Trophoblast cell (in vitro differentiated cells and primary cell): ENCODE measurements around the gene ULBP2.
A peak's percentile ranks its signal among the peaks of the same experiment; 100 is the strongest.

Experiments
- DNase-seq, 2 donors: peaks; one replicate each; pipeline ENCODE4 v3.0.0-alpha.2; 2016
- H2AFZ ChIP-seq: 2 replicates; pipeline ENCODE4 v1.6.1; 2013; ENCODE audit warnings: low read length, moderate library complexity, mild to moderate bottlenecking; ENCODE audit not compliant: insufficient read depth, poor library complexity
- H2AK5ac ChIP-seq: 2 replicates; pipeline ENCODE4 v1.6.1; 2013; ENCODE audit warnings: mild to moderate bottlenecking, low read length
- H2BK120ac ChIP-seq: 2 replicates; pipeline ENCODE4 v1.6.1; 2013; ENCODE audit warnings: low read length, mild to moderate bottlenecking, moderate library complexity; ENCODE audit not compliant: insufficient read depth, poor library complexity
- H2BK12ac ChIP-seq: 2 replicates; pipeline ENCODE4 v1.6.1; 2013; ENCODE audit warnings: mild to moderate bottlenecking, low read length, moderate library complexity
- H2BK5ac ChIP-seq: 2 replicates; pipeline ENCODE4 v1.6.1; 2013; ENCODE audit warnings: low read length, low read depth, moderate library complexity, mild to moderate bottlenecking; ENCODE audit not compliant: poor library complexity
- H3K14ac ChIP-seq: 2 replicates; pipeline ENCODE4 v1.6.1; 2013; ENCODE audit warnings: mild to moderate bottlenecking, low read length
- H3K18ac ChIP-seq: 2 replicates; pipeline ENCODE4 v1.6.1; 2013; ENCODE audit warnings: mild to moderate bottlenecking, low read length
- H3K23ac ChIP-seq: 2 replicates; pipeline ENCODE4 v1.6.1; 2013; ENCODE audit warnings: low read length
- H3K27ac ChIP-seq: 2 replicates; pipeline ENCODE4 v1.5.1; 2013; ENCODE audit warnings: low read depth, mild to moderate bottlenecking, inconsistent platforms, low read length, moderate library complexity
- H3K27me3 ChIP-seq: 2 replicates; pipeline ENCODE4 v1.6.1; 2013; ENCODE audit warnings: inconsistent platforms, mild to moderate bottlenecking, low read length, moderate library complexity; ENCODE audit not compliant: insufficient read depth
- H3K36me3 ChIP-seq, 2 experiments: 1 replicate in 1 of 2; 2 replicates in 1 of 2; pipeline ENCODE4 v1.6.1; 2013; ENCODE audit warnings: low read length in 2 of 2, mild to moderate bottlenecking in 2 of 2, moderate library complexity in 1 of 2; ENCODE audit not compliant: insufficient read depth in 2 of 2, control insufficient read depth in 1 of 2
- H3K4ac ChIP-seq: 2 replicates; pipeline ENCODE4 v1.6.1; 2013; ENCODE audit warnings: low read depth, mild to moderate bottlenecking, low read length, moderate library complexity
- H3K4me1 ChIP-seq, 2 experiments: 1 replicate in 1 of 2; 2 replicates in 1 of 2; pipeline ENCODE4 v1.6.1; 2013; ENCODE audit warnings: low read length in 2 of 2, mild to moderate bottlenecking in 2 of 2, moderate library complexity in 1 of 2; ENCODE audit not compliant: insufficient read depth in 2 of 2, control insufficient read depth in 1 of 2
- H3K4me2 ChIP-seq: 2 replicates; pipeline ENCODE4 v1.6.1; 2013; ENCODE audit warnings: inconsistent platforms, mild to moderate bottlenecking, low read length, moderate library complexity
- H3K4me3 ChIP-seq: 2 replicates; pipeline ENCODE4 v1.5.1; 2013; ENCODE audit warnings: mild to moderate bottlenecking, low read depth, low read length, inconsistent platforms
- H3K79me1 ChIP-seq: one replicate; pipeline ENCODE4 v1.6.1; 2013; ENCODE audit warnings: low read length
- H3K79me2 ChIP-seq: 2 replicates; pipeline ENCODE4 v1.6.1; 2013; ENCODE audit warnings: low read length, mild to moderate bottlenecking; ENCODE audit not compliant: control insufficient read depth, insufficient read depth, poor library complexity
- H3K9ac ChIP-seq: 2 replicates; pipeline ENCODE4 v1.6.1; 2013; ENCODE audit warnings: mild to moderate bottlenecking, low read length
- H3K9me3 ChIP-seq: 2 replicates; pipeline ENCODE4 v1.6.1; 2013; ENCODE audit warnings: low read depth, mild to moderate bottlenecking, control low read depth, inconsistent platforms, low read length; ENCODE audit not compliant: insufficient read depth
- H4K12ac ChIP-seq: 2 replicates; pipeline ENCODE4 v1.6.1; 2013; ENCODE audit warnings: low read depth, mild to moderate bottlenecking, low read length, moderate library complexity
- H4K8ac ChIP-seq: 2 replicates; pipeline ENCODE4 v1.6.1; 2013; ENCODE audit warnings: low read depth, mild to moderate bottlenecking, low read length, moderate library complexity
- H4K91ac ChIP-seq: one replicate; pipeline ENCODE4 v1.6.1; 2013; ENCODE audit warnings: low read depth, mild to moderate bottlenecking, low read length, moderate library complexity
- WGBS: extraction: QIAGEN DNeasy Blood & Tissue Kit; methylation state at CpG from one replicate; pipeline ENCODE4 v1.1.7; 2013; ENCODE audit warnings: missing lambda C conversion rate; ENCODE audit not compliant: insufficient read length, insufficient coverage; ENCODE audit errors: extremely low coverage; 5-methylcytosine and 5-hydroxymethylcytosine counted together

Gene ULBP2

GRCh38 chr6:149983145-149983544 lies 41.3 kb downstream of the ULBP2 start:
- Histone ChIP-seq H3K23ac (no peak overlapping the region), H3K4me1 (no peaks in the 10 kb centered on the region), H3K18ac (no peak overlapping the region), H3K27me3 (peaks cover 32% of the 10 kb centered on the region), H2AFZ (no peak overlapping the region), H4K91ac (no peak overlapping the region), H2BK12ac (no peak overlapping the region), H3K9ac (no peak overlapping the region), H2BK5ac (no peak overlapping the region), H4K12ac (no peak overlapping the region), H3K36me3 (peaks cover 0 to 2% of the 10 kb centered on the region in 2 experiments), H3K27ac (no peak overlapping the region), H3K79me1 (no peaks in the 10 kb centered on the region), H3K9me3 (peaks cover 5% of the 10 kb centered on the region), H3K4me2 (no peak overlapping the region), H4K8ac (no peak overlapping the region), H2BK120ac (no peak overlapping the region), H2AK5ac (no peak overlapping the region), H3K79me2 (no peaks in the 10 kb centered on the region), H3K14ac (no peak overlapping the region), H3K4me3 (no peak overlapping the region), H3K4ac (no peak overlapping the region)
- no CpG with 5 or more reads among the region's 9 CpGs for WGBS
- no peak for DNase-seq

GRCh38 chr6:149984773-149985172 lies 43.0 kb downstream of the ULBP2 start:
- no peak overlapping the region for H3K27ac ChIP-seq
- WGBS: no CpG with 5 or more reads among the region's 5 CpGs
- no peak overlapping the region for H3K14ac ChIP-seq
- H3K4me1 ChIP-seq: no peaks in the 10 kb centered on the region
- H2AFZ ChIP-seq: no peak overlapping the region
- H3K79me1 ChIP-seq: no peaks in the 10 kb centered on the region
- no peak overlapping the region for H3K4ac ChIP-seq
- H3K18ac ChIP-seq: no peak overlapping the region
- H3K4me3 ChIP-seq: no peak overlapping the region
- no peak overlapping the region for H2BK5ac ChIP-seq
- no peak overlapping the region for H4K8ac ChIP-seq
- no peak overlapping the region for H2AK5ac ChIP-seq
- H3K9ac ChIP-seq: peak overlapping the region; percentile 41
- H3K23ac ChIP-seq: no peak overlapping the region
- H4K12ac ChIP-seq: no peak overlapping the region
- peaks cover 45% of the 10 kb centered on the region for H3K27me3 ChIP-seq
- DNase-seq: no peak
- no peak overlapping the region for H3K4me2 ChIP-seq
- H2BK12ac ChIP-seq: no peak overlapping the region
- no peak overlapping the region for H4K91ac ChIP-seq
- H3K36me3 ChIP-seq: peaks cover 0 to 2% of the 10 kb centered on the region in 2 experiments
- H3K9me3 ChIP-seq: peaks cover 10% of the 10 kb centered on the region
- no peak overlapping the region for H2BK120ac ChIP-seq
- H3K79me2 ChIP-seq: no peaks in the 10 kb centered on the region

GRCh38 chr6:149985481-149985937 lies 43.7 kb downstream of the ULBP2 start:
- Histone ChIP-seq H3K79me1 (no peaks in the 10 kb centered on the region), H2AFZ (no peak overlapping the region), H3K23ac (no peak overlapping the region), H3K4ac (no peak overlapping the region), H3K4me1 (no peaks in the 10 kb centered on the region), H2BK5ac (no peak overlapping the region), H3K27me3 (peaks cover 52% of the 10 kb centered on the region), H3K9me3 (peaks cover 12% of the 10 kb centered on the region), H3K36me3 (peaks cover 0 to 2% of the 10 kb centered on the region in 2 experiments), H3K14ac (no peak overlapping the region), H3K18ac (no peak overlapping the region), H3K27ac (no peak overlapping the region), H4K91ac (no peak overlapping the region), H4K12ac (no peak overlapping the region), H4K8ac (no peak overlapping the region), H3K9ac (no peak overlapping the region), H3K79me2 (no peaks in the 10 kb centered on the region), H3K4me2 (no peak overlapping the region), H2AK5ac (no peak overlapping the region), H2BK120ac (no peak overlapping the region), H2BK12ac (no peak overlapping the region), H3K4me3 (no peak overlapping the region)
- no peak for DNase-seq
- no CpG with 5 or more reads among the region's 5 CpGs for WGBS

GRCh38 chr6:149987602-149988107 lies 45.8 kb downstream of the ULBP2 start:
- WGBS: no CpG with 5 or more reads among the region's 2 CpGs
- Histone ChIP-seq H3K27me3 (peaks cover 65% of the 10 kb centered on the region), H4K8ac (no peak overlapping the region), H2AK5ac (no peak overlapping the region), H3K14ac (no peak overlapping the region), H2BK5ac (no peak overlapping the region), H3K79me2 (no peaks in the 10 kb centered on the region), H3K23ac (no peak overlapping the region), H3K4me1 (peaks cover 0 to 2% of the 10 kb centered on the region in 2 experiments), H2BK12ac (no peak overlapping the region), H3K9me3 (peaks cover 12% of the 10 kb centered on the region), H3K4ac (no peak overlapping the region), H3K36me3 (peaks cover 0 to 2% of the 10 kb centered on the region in 2 experiments), H3K27ac (no peak overlapping the region), H4K12ac (no peak overlapping the region), H3K18ac (no peak overlapping the region), H3K4me3 (no peak overlapping the region), H3K9ac (no peak overlapping the region), H3K4me2 (no peak overlapping the region), H2AFZ (no peak overlapping the region), H3K79me1 (no peaks in the 10 kb centered on the region), H2BK120ac (no peak overlapping the region), H4K91ac (no peak overlapping the region)
- no peak for DNase-seq
